ENCODE measurements around the gene BCAM.
"Not testable (repeated sequence)": the region's sequence is repeated elsewhere in the genome, so short reads cannot be mapped to it uniquely, and the experiment has no call there.

Gene BCAM

GRCh38 chr19:44779150-44779549, 29.8 kb upstream of the BCAM start:
- no peaks in the 10 kb centered on the region; the same call in 1 of the 2 replicates for H3K4me1 ChIP-seq (ENCODE audit: insufficient read depth, low read length)
- H3K9ac ChIP-seq (ENCODE audit: low read depth, low read length): no peak overlapping the region

GRCh38 chr19:44781694-44782093, 27.2 kb upstream of the BCAM start:
- H3K4me1 ChIP-seq (ENCODE audit: insufficient read depth, low read length); H3K9me3 ChIP-seq (ENCODE audit: control insufficient read depth, insufficient read depth, low read length); H3K9ac ChIP-seq (ENCODE audit: low read depth, low read length); H3K36me3 ChIP-seq (ENCODE audit: insufficient read depth, low read length): not testable (repeated sequence)

More at GRCh38 chr19:44779150-44779549, 29.8 kb upstream of the BCAM start:
- no peaks in the 10 kb centered on the region for H3K9me3 ChIP-seq (ENCODE audit: control insufficient read depth, insufficient read depth, low read length)
- no peaks in the 10 kb centered on the region for H3K36me3 ChIP-seq (ENCODE audit: insufficient read depth, low read length)

- no peaks in the 10 kb centered on the region for H3K4me1 ChIP-seq (ENCODE audit: insufficient read depth, low read length)
- H3K9me3 ChIP-seq (ENCODE audit: control insufficient read depth, insufficient read depth, low read length): no peaks in the 10 kb centered on the region
- H3K9ac ChIP-seq (ENCODE audit: low read depth, low read length): no peak overlapping the region
- H3K36me3 ChIP-seq (ENCODE audit: insufficient read depth, low read length): no peaks in the 10 kb centered on the region
Measured at GRCh38 chr19:44782729-44783128, 26.2 kb upstream of the BCAM start.

- H3K9me3 ChIP-seq (ENCODE audit: control insufficient read depth, insufficient read depth, low read length): no peaks in the 10 kb centered on the region
- H3K9ac ChIP-seq (ENCODE audit: low read depth, low read length): no peak overlapping the region
- H3K36me3 ChIP-seq (ENCODE audit: insufficient read depth, low read length): no peaks in the 10 kb centered on the region
- H3K4me1 ChIP-seq (ENCODE audit: insufficient read depth, low read length): no peaks in the 10 kb centered on the region
Measured at GRCh38 chr19:44783545-44783944, 25.4 kb upstream of the BCAM start.

GRCh38 chr19:44785271-44785670, 23.6 kb upstream of the BCAM start:
- H3K4me1 ChIP-seq (ENCODE audit: insufficient read depth, low read length): no peaks in the 10 kb centered on the region
- H3K9ac ChIP-seq (ENCODE audit: low read depth, low read length): no peak overlapping the region
- no peaks in the 10 kb centered on the region for H3K9me3 ChIP-seq (ENCODE audit: control insufficient read depth, insufficient read depth, low read length)
- H3K36me3 ChIP-seq (ENCODE audit: insufficient read depth, low read length): no peaks in the 10 kb centered on the region

GRCh38 chr19:44785993-44786392, 22.9 kb upstream of the BCAM start:
- H3K36me3 ChIP-seq (ENCODE audit: insufficient read depth, low read length): no peaks in the 10 kb centered on the region; the same call in 1 of the 2 replicates
- H3K4me1 ChIP-seq (ENCODE audit: insufficient read depth, low read length): no peaks in the 10 kb centered on the region
- no peak overlapping the region for H3K9ac ChIP-seq (ENCODE audit: low read depth, low read length)
- no peaks in the 10 kb centered on the region for H3K9me3 ChIP-seq (ENCODE audit: control insufficient read depth, insufficient read depth, low read length)

- no peaks in the 10 kb centered on the region; the same call in 1 of the 2 replicates for H3K4me1 ChIP-seq (ENCODE audit: insufficient read depth, low read length)
- H3K36me3 ChIP-seq (ENCODE audit: insufficient read depth, low read length): no peaks in the 10 kb centered on the region; the same call in 1 of the 2 replicates
- H3K9ac ChIP-seq (ENCODE audit: low read depth, low read length): no peak overlapping the region
Measured at GRCh38 chr19:44788971-44789370, 19.9 kb upstream of the BCAM start.

GRCh38 chr19:44789943-44790483, 18.9 kb upstream of the BCAM start:
- Histone ChIP-seq H3K9me3 (ENCODE audit: control insufficient read depth, insufficient read depth, low read length) (no peaks in the 10 kb centered on the region), H3K9ac (ENCODE audit: low read depth, low read length) (no peak overlapping the region), H3K36me3 (ENCODE audit: insufficient read depth, low read length) (no peaks in the 10 kb centered on the region; the same call in 1 of the 2 replicates), H3K4me1 (ENCODE audit: insufficient read depth, low read length) (no peaks in the 10 kb centered on the region; the same call in 1 of the 2 replicates)

More at GRCh38 chr19:44788971-44789370, 19.9 kb upstream of the BCAM start:
- H3K9me3 ChIP-seq (ENCODE audit: control insufficient read depth, insufficient read depth, low read length): no peaks in the 10 kb centered on the region

GRCh38 chr19:44792281-44792680, 16.6 kb upstream of the BCAM start:
- no peaks in the 10 kb centered on the region for H3K9me3 ChIP-seq (ENCODE audit: control insufficient read depth, insufficient read depth, low read length)
- no peak overlapping the region for H3K9ac ChIP-seq (ENCODE audit: low read depth, low read length)
- no peaks in the 10 kb centered on the region; the same call in 1 of the 2 replicates for H3K36me3 ChIP-seq (ENCODE audit: insufficient read depth, low read length)
- H3K4me1 ChIP-seq (ENCODE audit: insufficient read depth, low read length): peaks cover 8% of the 10 kb centered on the region; the same call in 1 of the 2 replicates

- Histone ChIP-seq H3K9ac (ENCODE audit: low read depth, low read length) (no peak overlapping the region), H3K36me3 (ENCODE audit: insufficient read depth, low read length) (no peaks in the 10 kb centered on the region; the same call in 1 of the 2 replicates), H3K4me1 (ENCODE audit: insufficient read depth, low read length) (peaks cover 8% of the 10 kb centered on the region; the same call in 1 of the 2 replicates), H3K9me3 (ENCODE audit: control insufficient read depth, insufficient read depth, low read length) (no peaks in the 10 kb centered on the region)
Measured at GRCh38 chr19:44794610-44795009, 14.3 kb upstream of the BCAM start.

- H3K4me1 ChIP-seq (ENCODE audit: insufficient read depth, low read length): peaks cover 16% of the 10 kb centered on the region
- H3K9ac ChIP-seq (ENCODE audit: low read depth, low read length): no peak overlapping the region
- no peaks in the 10 kb centered on the region for H3K9me3 ChIP-seq (ENCODE audit: control insufficient read depth, insufficient read depth, low read length)
- H3K36me3 ChIP-seq (ENCODE audit: insufficient read depth, low read length): no peaks in the 10 kb centered on the region; the same call in 1 of the 2 replicates
Measured at GRCh38 chr19:44795398-44795987, 13.4 kb upstream of the BCAM start.

GRCh38 chr19:44796701-44797115, 12.2 kb upstream of the BCAM start:
- no peaks in the 10 kb centered on the region for H3K9me3 ChIP-seq (ENCODE audit: control insufficient read depth, insufficient read depth, low read length)
- no peak overlapping the region for H3K9ac ChIP-seq (ENCODE audit: low read depth, low read length)
- H3K4me1 ChIP-seq (ENCODE audit: insufficient read depth, low read length): peaks cover 16% of the 10 kb centered on the region
- H3K36me3 ChIP-seq (ENCODE audit: insufficient read depth, low read length): no peaks in the 10 kb centered on the region; the same call in 1 of the 2 replicates

- peaks cover 16% of the 10 kb centered on the region for H3K4me1 ChIP-seq (ENCODE audit: insufficient read depth, low read length)
- H3K36me3 ChIP-seq (ENCODE audit: insufficient read depth, low read length): no peaks in the 10 kb centered on the region; the same call in 1 of the 2 replicates
- H3K9me3 ChIP-seq (ENCODE audit: control insufficient read depth, insufficient read depth, low read length): peaks cover 3% of the 10 kb centered on the region; the same call in 1 of the 2 replicates
- H3K9ac ChIP-seq (ENCODE audit: low read depth, low read length): no peak overlapping the region
Measured at GRCh38 chr19:44799627-44800346, 9.1 kb upstream of the BCAM start.

GRCh38 chr19:44800461-44800860, 8.4 kb upstream of the BCAM start:
- Histone ChIP-seq H3K9ac (ENCODE audit: low read depth, low read length) (no peak overlapping the region), H3K4me1 (ENCODE audit: insufficient read depth, low read length) (peaks cover 16% of the 10 kb centered on the region), H3K36me3 (ENCODE audit: insufficient read depth, low read length) (no peaks in the 10 kb centered on the region; the same call in 1 of the 2 replicates), H3K9me3 (ENCODE audit: control insufficient read depth, insufficient read depth, low read length) (peaks cover 3% of the 10 kb centered on the region; the same call in 1 of the 2 replicates)

Measured in ES-I3 (cell line).